ENCODE measurements around the gene PALS1.

The PALS1 gene

GRCh38 chr14:67241411-67242167 is at the start of gene PALS1:
Gene PALS1 (plus strand): TSS chr14:67241435. CDS start chr14:67279171, 37,736 bp downstream.
- peak; percentile 8 for DNase-seq (ENCODE audit: low read depth, low spot score)

DNA sequence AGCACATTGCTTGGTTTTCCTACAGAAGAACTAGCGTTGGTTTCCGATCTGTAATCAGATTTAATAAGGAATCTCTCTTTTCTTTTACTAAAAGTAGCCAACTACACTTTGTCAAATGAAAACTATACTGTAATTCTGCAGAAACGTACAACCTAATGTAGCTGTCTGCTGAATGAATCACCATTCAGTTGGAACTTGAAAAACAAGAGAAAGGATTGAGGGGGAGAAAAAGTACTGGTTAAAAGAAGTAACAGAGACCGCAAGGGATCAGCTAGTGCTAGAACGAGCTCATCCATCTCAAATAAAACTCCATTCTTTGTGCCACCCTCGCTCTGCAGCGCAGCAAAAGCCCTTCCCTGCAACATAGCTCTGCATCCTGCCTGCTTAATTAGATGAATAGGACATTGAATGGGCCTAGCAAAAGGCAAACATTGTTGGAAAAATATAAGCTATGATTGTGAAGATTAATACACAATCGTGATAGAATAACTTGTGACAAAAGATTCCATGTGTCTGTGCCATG is 49.4 kb upstream of the PALS1 start:
- no peak for DNase-seq (ENCODE audit: low read depth, low spot score)

- no peak for DNase-seq (ENCODE audit: low read depth, low spot score)
Observed at GRCh38 chr14:67192366-67192765, 48.9 kb upstream of the PALS1 start.

- no peak for DNase-seq (ENCODE audit: low read depth, low spot score)
Observed at GRCh38 chr14:67195279-67195678, 46.0 kb upstream of the PALS1 start.

GRCh38 chr14:67199016-67199415 is 42.2 kb upstream of the PALS1 start:
- DNase-seq (ENCODE audit: low read depth, low spot score) = no peak

DNA sequence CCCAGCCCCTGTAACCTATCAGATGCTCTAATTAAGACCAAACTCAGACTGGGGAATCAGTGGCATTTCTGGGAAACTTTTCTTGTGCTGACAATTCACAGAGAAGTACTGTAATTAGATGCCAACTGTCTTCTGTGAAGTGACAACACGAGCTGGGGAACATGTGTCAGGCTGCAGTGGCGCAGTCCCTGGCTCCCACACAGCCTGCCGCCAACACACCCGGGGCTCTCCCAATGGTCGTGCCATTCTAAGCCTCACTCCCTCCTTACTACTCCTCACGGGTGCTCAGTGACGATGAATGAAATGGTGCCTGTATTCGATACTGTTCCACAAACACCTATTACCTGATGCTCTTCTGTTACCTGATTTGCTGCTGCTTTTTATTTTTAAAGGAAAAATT is 33.4 kb upstream of the PALS1 start:
- no peak for DNase-seq (ENCODE audit: low read depth, low spot score)

DNA sequence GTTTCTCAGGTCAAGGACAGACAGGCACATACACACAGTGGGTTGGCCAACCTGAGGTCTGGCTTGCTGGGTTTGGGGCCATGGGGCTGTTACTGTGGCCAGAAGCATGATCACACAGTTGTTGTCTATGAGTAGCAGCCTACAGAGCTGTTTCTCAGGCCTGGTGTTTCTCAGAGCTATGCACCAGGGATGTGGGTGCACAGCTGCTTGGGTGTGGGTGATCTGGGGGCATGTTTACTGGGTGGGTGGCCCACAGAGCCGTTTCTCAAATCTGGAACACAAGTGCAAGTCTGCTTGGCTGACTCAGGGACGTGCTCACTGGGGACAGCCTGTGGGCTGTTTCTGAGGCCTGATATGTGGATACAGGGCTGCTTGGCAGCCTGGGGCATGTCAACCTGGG is 23.1 kb upstream of the PALS1 start:
- no peak for DNase-seq (ENCODE audit: low read depth, low spot score)

GRCh38 chr14:67221248-67221981 is 19.8 kb upstream of the PALS1 start:
- DNase-seq (ENCODE audit: low read depth, low spot score) = no peak

- DNase-seq (ENCODE audit: low read depth, low spot score) = no peak
Observed at GRCh38 chr14:67221982-67222328, 19.3 kb upstream of the PALS1 start.

GRCh38 chr14:67225523-67225922 is 15.7 kb upstream of the PALS1 start:
- no peak for DNase-seq (ENCODE audit: low read depth, low spot score)

DNA sequence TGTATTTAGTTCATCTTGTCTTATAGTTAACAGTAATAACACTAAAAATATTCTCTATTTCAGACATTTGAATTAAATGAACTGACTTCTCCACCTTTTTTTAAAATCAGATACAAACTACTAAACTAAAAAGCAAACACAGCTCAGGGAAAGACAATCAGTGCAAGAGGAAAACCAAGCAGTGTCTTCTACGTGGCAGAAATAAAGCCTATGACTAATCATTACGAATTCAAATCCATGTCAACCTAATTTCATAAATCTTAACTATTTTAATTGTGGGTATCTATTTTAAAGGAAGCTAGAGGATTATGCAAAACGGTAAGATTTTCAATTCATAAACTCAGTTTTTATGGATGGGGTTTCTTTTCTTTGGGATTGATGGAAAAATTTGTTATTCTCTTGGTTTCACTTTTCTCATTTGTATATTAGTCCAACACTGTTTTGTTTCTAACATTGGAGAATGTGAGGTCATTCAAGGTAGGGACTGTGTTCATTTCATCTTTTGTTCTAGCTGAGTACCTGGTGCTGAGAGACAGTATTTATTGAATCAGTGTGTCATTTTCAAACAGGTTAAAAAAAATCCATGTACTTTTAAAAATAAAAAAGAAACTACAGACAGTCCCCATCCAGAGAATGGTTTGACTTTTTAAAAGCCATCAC is 12.8 kb upstream of the PALS1 start:
- no peak for DNase-seq (ENCODE audit: low read depth, low spot score)

GRCh38 chr14:67232066-67232465 is 9.2 kb upstream of the PALS1 start:
- no peak for DNase-seq (ENCODE audit: low read depth, low spot score)

DNA sequence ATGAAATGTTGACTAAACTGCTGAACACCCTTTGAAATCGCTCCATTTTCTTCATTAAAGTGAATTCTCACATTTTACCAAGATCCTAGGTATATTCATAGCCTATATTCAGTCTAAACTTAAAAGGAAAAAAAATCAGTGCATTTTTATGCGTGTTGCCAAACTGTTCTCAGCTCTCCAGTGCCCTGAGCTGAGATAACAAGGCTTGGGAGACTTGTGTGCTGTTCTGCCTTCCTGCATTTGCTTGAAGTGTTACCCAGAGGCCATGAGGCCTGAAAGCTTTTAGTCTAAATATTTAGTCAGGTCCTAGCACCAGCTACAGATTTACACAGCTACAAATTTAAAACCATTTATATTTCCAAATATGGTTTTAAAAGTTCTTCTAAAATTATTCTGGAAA is 8.6 kb upstream of the PALS1 start:
- no peak for DNase-seq (ENCODE audit: low read depth, low spot score)

DNA sequence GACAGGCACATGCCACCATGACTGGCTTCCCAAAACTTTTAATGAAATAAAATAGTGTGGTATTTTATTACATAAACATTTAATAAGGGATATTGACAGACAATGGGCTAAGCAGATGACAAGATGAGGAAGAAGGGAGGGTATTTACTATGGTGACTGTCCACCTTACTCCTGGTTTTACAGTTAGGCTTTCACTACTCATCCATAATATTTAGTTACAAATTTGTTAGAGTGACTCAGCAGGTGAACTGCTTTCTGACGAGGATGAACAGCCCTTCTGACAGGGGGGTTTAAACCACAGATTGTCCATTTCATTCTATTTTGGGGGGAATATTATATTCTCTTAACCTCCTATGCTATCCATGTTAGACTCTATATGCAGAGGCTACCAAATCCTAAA is 3.6 kb upstream of the PALS1 start:
- DNase-seq (ENCODE audit: low read depth, low spot score) = no peak

DNA sequence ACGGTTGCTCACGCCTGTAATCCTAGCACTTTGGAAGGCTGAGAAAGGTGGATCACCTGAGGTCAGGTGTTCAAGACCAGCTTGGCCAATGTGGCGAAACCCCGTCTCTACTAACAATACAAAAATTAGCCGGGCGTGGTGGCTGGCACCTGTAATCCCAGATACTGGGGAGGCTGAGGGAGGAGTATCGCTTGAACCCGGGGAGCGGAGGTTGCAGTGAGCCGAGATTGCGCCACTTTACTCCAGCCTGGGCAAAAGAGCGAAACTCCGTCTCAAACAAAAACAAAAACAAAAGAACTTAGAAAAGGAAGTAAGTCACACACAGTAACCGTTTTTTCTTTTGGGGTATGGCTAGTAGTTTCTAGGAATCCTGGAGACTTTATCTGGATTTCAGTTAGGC is 1.7 kb upstream of the PALS1 start:
- DNase-seq (ENCODE audit: low read depth, low spot score) = no peak

- no peak for DNase-seq (ENCODE audit: low read depth, low spot score)
Observed at GRCh38 chr14:67240168-67240932, 885 bp upstream of the PALS1 start.

DNA sequence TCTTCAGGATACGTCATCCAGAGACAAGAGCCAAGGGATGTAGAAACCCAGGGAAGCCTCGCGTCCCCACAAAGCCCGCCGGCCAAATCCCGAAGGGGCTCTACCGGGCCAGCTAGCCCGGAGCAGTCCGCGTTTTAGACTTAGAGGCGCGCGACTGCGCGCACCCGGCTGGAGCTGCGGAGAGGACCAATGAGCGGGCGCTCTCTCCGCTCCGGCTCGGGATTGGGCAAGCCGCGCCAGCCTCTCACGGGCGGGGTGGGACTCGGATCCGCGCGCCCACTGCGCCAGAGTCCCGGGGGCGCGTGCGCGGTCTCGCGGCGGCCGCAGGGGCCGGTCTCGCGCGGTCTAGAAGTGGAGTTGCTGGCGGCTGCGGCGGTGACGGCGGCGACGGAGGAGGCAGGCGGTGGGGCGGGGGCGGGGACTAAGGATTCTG is 241 bp upstream of the PALS1 start:
- peak; percentile 84 for DNase-seq (ENCODE audit: low read depth, low spot score)

GRCh38 chr14:67242168-67242420 is 859 bp downstream of the PALS1 start:
- DNase-seq (ENCODE audit: low read depth, low spot score) = no peak

GRCh38 chr14:67245104-67245503 is 3.9 kb downstream of the PALS1 start:
- DNase-seq (ENCODE audit: low read depth, low spot score) = no peak

- DNase-seq (ENCODE audit: low read depth, low spot score) = no peak
Observed at GRCh38 chr14:67251573-67252226, 10.5 kb downstream of the PALS1 start.

GRCh38 chr14:67253076-67253635 is 11.9 kb downstream of the PALS1 start:
- DNase-seq (ENCODE audit: low read depth, low spot score) = no peak
